Liver (tissue), 3 donors: ENCODE data around the gene CDC37.

Source experiments
- RAD21 ChIP-seq, 2 donors: IDR thresholded peaks; 2 replicates each; pipeline ENCODE4 v1.6.1; 2016; ENCODE audit warnings: antibody characterized with exemption in 2 of 2, mild to moderate bottlenecking in 2 of 2
- TAF1 ChIP-seq: conservative IDR thresholded peaks from 2 replicates; pipeline ENCODE4 v1.6.1; 2016; ENCODE audit warnings: antibody characterized with exemption, mild to moderate bottlenecking
- YY1 ChIP-seq: IDR thresholded peaks from 2 replicates; pipeline ENCODE4 v1.6.1; 2016; ENCODE audit warnings: antibody characterized with exemption, mild to moderate bottlenecking
- TF ChIP-seq, protein P1 (sequence below): fragments of 150-350 bp; IDR thresholded peaks from 2 replicates; pipeline ENCODE4 v1.5.1; 2017; ENCODE audit warnings: improper control_type of control experiment, low read depth, low read length; ENCODE audit not compliant: missing input control
- donor health status: healthy.
- donor health status: healthy.

DNA sequence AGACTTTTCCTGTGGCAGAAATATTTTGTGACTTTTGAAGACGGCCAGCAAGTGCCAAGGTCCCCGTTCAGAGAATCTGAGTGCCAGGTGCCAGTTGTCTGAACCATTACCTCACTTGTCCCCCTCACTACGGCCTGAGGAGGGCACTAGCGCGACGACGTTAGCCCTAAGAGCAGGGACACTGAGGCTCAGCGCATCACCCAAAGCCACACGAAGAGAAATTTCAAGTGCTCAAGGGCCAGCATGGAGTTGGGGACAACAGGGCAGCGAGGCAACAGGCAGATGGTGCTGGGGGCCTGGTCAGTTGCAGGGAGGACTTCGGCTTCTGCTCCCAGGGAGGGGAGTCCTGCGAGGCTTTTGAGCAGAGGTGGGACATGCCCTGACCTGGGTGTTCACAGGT is 13.5 kb downstream of the CDC37 start:
- no peak for TF ChIP-seq TAF1
- TF ChIP-seq, protein P1, sequence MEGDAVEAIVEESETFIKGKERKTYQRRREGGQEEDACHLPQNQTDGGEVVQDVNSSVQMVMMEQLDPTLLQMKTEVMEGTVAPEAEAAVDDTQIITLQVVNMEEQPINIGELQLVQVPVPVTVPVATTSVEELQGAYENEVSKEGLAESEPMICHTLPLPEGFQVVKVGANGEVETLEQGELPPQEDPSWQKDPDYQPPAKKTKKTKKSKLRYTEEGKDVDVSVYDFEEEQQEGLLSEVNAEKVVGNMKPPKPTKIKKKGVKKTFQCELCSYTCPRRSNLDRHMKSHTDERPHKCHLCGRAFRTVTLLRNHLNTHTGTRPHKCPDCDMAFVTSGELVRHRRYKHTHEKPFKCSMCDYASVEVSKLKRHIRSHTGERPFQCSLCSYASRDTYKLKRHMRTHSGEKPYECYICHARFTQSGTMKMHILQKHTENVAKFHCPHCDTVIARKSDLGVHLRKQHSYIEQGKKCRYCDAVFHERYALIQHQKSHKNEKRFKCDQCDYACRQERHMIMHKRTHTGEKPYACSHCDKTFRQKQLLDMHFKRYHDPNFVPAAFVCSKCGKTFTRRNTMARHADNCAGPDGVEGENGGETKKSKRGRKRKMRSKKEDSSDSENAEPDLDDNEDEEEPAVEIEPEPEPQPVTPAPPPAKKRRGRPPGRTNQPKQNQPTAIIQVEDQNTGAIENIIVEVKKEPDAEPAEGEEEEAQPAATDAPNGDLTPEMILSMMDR: no peak
- no peak for TF ChIP-seq RAD21 (IDR thresholded peaks at IDR 0.05)
- TF ChIP-seq YY1: no peak
